Measurements from ENCODE around the gene CLTB. TPM values are rescaled to one million over a fixed set of nuclear protein-coding genes. Genes with fewer than 3 reads are reported as not detected.

CLTB gene
- total and polyA plus RNA-seq, 2 of the 13 experiments (the other 11 are each of a cell fraction or from before 2014, with no cell fraction given) = 23.3 to 33.8 TPM

DNA sequence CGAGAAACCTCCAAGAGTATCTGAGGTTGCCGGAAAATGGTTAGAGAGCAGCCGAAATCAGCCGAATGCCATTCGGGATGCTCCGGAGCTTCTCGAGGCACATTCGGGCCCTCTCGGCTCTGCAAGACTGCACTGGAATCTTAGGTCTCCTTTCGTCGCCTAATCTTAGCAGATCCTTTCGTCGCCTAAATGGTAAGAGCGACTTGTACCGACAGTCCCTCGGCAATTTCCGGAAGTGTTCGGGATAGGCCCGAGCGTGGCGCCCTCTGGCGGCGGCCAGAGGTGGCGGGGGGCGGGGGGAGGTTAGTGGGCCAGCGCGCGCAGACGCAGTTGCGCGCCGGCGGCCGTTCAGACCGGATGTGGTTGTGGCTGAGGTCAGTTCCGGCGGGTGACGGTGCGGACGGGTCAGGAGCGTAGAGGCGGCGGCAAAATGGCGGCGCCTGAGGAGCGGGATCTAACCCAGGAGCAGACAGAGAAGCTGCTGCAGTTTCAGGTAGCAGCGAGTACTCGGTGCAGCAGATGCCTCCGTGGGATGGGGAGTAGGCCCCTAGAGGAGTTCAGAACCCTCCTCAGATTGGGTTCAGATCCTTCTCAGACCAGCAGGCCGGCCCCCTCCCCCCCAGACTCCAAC is 31.8 kb upstream of the CLTB start, which contains the start of gene FAF2 (continued):
- TF ChIP-seq GPBP1L1 (CRISPR knock-in tag; IDR thresholded peaks at IDR 0.05) = no peak
- no peak for TF ChIP-seq TAF15 (IDR thresholded peaks at IDR 0.05; ENCODE audit: low read depth, low read length, poor library complexity, severe bottlenecking)
- TF ChIP-seq ERF (CRISPR knock-in tag; IDR thresholded peaks at IDR 0.05) = peak; percentile 74; the same call in 1 of the 2 replicates
- TF ChIP-seq NR0B2 (CRISPR knock-in tag; IDR thresholded peaks at IDR 0.05) = no peak; the same call in none of the 2 replicates
- TF ChIP-seq IKZF4 (CRISPR knock-in tag; IDR thresholded peaks at IDR 0.05; ENCODE audit: borderline replicate concordance, low read depth, not compliant biosample characterization) = no peak
- TF ChIP-seq, protein P1, sequence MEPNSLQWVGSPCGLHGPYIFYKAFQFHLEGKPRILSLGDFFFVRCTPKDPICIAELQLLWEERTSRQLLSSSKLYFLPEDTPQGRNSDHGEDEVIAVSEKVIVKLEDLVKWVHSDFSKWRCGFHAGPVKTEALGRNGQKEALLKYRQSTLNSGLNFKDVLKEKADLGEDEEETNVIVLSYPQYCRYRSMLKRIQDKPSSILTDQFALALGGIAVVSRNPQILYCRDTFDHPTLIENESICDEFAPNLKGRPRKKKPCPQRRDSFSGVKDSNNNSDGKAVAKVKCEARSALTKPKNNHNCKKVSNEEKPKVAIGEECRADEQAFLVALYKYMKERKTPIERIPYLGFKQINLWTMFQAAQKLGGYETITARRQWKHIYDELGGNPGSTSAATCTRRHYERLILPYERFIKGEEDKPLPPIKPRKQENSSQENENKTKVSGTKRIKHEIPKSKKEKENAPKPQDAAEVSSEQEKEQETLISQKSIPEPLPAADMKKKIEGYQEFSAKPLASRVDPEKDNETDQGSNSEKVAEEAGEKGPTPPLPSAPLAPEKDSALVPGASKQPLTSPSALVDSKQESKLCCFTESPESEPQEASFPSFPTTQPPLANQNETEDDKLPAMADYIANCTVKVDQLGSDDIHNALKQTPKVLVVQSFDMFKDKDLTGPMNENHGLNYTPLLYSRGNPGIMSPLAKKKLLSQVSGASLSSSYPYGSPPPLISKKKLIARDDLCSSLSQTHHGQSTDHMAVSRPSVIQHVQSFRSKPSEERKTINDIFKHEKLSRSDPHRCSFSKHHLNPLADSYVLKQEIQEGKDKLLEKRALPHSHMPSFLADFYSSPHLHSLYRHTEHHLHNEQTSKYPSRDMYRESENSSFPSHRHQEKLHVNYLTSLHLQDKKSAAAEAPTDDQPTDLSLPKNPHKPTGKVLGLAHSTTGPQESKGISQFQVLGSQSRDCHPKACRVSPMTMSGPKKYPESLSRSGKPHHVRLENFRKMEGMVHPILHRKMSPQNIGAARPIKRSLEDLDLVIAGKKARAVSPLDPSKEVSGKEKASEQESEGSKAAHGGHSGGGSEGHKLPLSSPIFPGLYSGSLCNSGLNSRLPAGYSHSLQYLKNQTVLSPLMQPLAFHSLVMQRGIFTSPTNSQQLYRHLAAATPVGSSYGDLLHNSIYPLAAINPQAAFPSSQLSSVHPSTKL (CRISPR knock-in tag; IDR thresholded peaks at IDR 0.05) = peak; percentile 51
- TF ChIP-seq ZFP1 (CRISPR knock-in tag; IDR thresholded peaks at IDR 0.05) = 0 out of 2 replicates have a peak, but pooled peaks have one; percentile 55
- TF ChIP-seq, protein P2, sequence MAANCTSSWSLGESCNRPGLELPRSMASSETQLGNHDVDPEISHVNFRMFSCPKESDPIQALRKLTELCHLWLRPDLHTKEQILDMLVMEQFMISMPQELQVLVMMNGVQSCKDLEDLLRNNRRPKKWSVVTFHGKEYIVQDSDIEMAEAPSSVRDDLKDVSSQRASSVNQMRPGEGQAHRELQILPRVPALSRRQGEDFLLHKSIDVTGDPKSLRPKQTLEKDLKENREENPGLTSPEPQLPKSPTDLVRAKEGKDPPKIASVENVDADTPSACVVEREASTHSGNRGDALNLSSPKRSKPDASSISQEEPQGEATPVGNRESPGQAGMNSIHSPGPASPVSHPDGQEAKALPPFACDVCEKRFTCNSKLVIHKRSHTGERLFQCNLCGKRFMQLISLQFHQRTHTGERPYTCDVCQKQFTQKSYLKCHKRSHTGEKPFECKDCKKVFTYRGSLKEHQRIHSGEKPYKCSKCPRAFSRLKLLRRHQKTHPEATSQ (CRISPR knock-in tag; IDR thresholded peaks at IDR 0.05; ENCODE audit: borderline replicate concordance) = no peak
- TF ChIP-seq KIAA2018 (CRISPR knock-in tag; IDR thresholded peaks at IDR 0.05; ENCODE audit: borderline replicate concordance) = no peak
- TF ChIP-seq NCOA1 (CRISPR knock-in tag; IDR thresholded peaks at IDR 0.05) = no peak
- TF ChIP-seq ZNF264 (CRISPR knock-in tag; IDR thresholded peaks at IDR 0.05) = no peak
- TF ChIP-seq HNRNPL (IDR thresholded peaks at IDR 0.05; ENCODE audit: low read depth, low read length) = no peak
- no peak for TF ChIP-seq ZBTB20 (CRISPR knock-in tag; IDR thresholded peaks at IDR 0.05; ENCODE audit: borderline replicate concordance, low read depth)

Measured in HepG2 (cell line).